HepG2 (cell line): ENCODE results near the gene DOCK4. TPM values are rescaled to one million over a fixed set of nuclear protein-coding genes. Genes with fewer than 3 reads are reported as not detected.

Source experiments
- ATF5 ChIP-seq: sonication (generic); formaldehyde crosslinking; IDR thresholded peaks from 2 replicates; pipeline ENCODE4 v1.4.0; 2020; ENCODE audit warnings: mild to moderate bottlenecking, low read depth, missing genetic modification reagents
- CHCHD3 ChIP-seq: sonication (generic); formaldehyde crosslinking; IDR thresholded peaks from 2 replicates; pipeline ENCODE4 v1.8.0; 2022; ENCODE audit warnings: mild to moderate bottlenecking, missing genetic modification reagents, moderate library complexity
- CTCF ChIP-seq: sonication (generic); formaldehyde crosslinking; IDR thresholded peaks from 2 replicates; pipeline ENCODE4 v1.5.0; 2020; ENCODE audit warnings: mild to moderate bottlenecking, missing genetic modification reagents, moderate library complexity
- EZH2 ChIP-seq: conservative IDR thresholded peaks from 2 replicates; pipeline ENCODE4 v1.6.1; 2012; ENCODE audit warnings: mild to moderate bottlenecking, low read depth, low read length, moderate library complexity
- FOXK1 ChIP-seq: sonication (generic); formaldehyde crosslinking; IDR thresholded peaks from 2 replicates; pipeline ENCODE4 v1.4.0; 2020; ENCODE audit warnings: low read depth, missing genetic modification reagents, borderline replicate concordance
- HIC2 ChIP-seq: sonication (generic); formaldehyde crosslinking; IDR thresholded peaks from 2 replicates; pipeline ENCODE4 v1.9.0; 2022; ENCODE audit warnings: low read depth, missing genetic modification reagents
- HNRNPL ChIP-seq: fragments of 200-400 bp; formaldehyde crosslinking; IDR thresholded peaks from 2 replicates; pipeline ENCODE4 v1.6.1; 2017; ENCODE audit warnings: mild to moderate bottlenecking, low read depth, low read length
- MAZ ChIP-seq, 2 experiments: sonication (generic) in 1 of 2; formaldehyde crosslinking in 1 of 2; IDR thresholded peaks; 2 replicates each; pipeline versions ENCODE4 v1.5.0 to v1.6.1; 2012 to 2020; ENCODE audit warnings: low read depth in 2 of 2, mild to moderate bottlenecking in 2 of 2, borderline replicate concordance in 1 of 2, improper control_type of control experiment in 1 of 2, low read length in 1 of 2, missing genetic modification reagents in 1 of 2, moderate library complexity in 1 of 2
- MTF1 ChIP-seq: sonication (generic); formaldehyde crosslinking; IDR thresholded peaks from 2 replicates; pipeline ENCODE4 v1.5.0; 2020; ENCODE audit warnings: missing genetic modification reagents
- NFATC3 ChIP-seq: sonication (generic); formaldehyde crosslinking; IDR thresholded peaks from 2 replicates; pipeline ENCODE4 v1.5.1; 2020; ENCODE audit warnings: mild to moderate bottlenecking, missing genetic modification reagents
- RORA ChIP-seq: sonication (generic); formaldehyde crosslinking; IDR thresholded peaks from 2 replicates; pipeline ENCODE4 v1.5.0; 2020; ENCODE audit warnings: mild to moderate bottlenecking, missing genetic modification reagents, moderate library complexity
- STAG1 ChIP-seq: sonication (generic); formaldehyde crosslinking; IDR thresholded peaks from 2 replicates; pipeline ENCODE4 v1.4.0; 2020; ENCODE audit warnings: missing genetic modification reagents
- TP53 ChIP-seq: sonication (generic); formaldehyde crosslinking; conservative IDR thresholded peaks from 2 replicates; pipeline ENCODE4 v1.4.0; 2020; ENCODE audit warnings: missing genetic modification reagents
- ZBTB49 ChIP-seq: sonication (generic); formaldehyde crosslinking; IDR thresholded peaks from 2 replicates; pipeline ENCODE4 v1.4.0; 2020; ENCODE audit warnings: missing genetic modification reagents, borderline replicate concordance
- ZFP36L1 ChIP-seq: sonication (generic); formaldehyde crosslinking; IDR thresholded peaks from 2 replicates; pipeline ENCODE4 v1.8.0; 2022; ENCODE audit warnings: mild to moderate bottlenecking, missing genetic modification reagents, moderate library complexity
- ZHX1 ChIP-seq: sonication (generic); formaldehyde crosslinking; IDR thresholded peaks from 2 replicates; pipeline ENCODE4 v1.8.1; 2022; ENCODE audit warnings: low read depth, mild to moderate bottlenecking, missing genetic modification reagents
- ZNF17 ChIP-seq: sonication (generic); formaldehyde crosslinking; IDR thresholded peaks from 2 replicates; pipeline ENCODE4 v1.5.0; 2020; ENCODE audit warnings: mild to moderate bottlenecking, missing genetic modification reagents
- ZNF569 ChIP-seq: sonication (generic); formaldehyde crosslinking; IDR thresholded peaks from 2 replicates; pipeline ENCODE4 v1.5.0; 2020; ENCODE audit warnings: mild to moderate bottlenecking, missing genetic modification reagents, moderate library complexity, borderline replicate concordance
- polyA plus RNA-seq, 8 experiments: library from polyadenylated mRNA; depleted of rRNA in 3 of 8; stranded (reverse) in 7 of 8; unstranded in 1 of 8; fragments of >200 nt; fragmentation: Illumina TruSeq in 4 of 8; extraction: Trizol in 4 of 8; gene quantifications; 2 replicates each; pipeline versions ENCODE4 v1.2.1 to v1.2.3, GENCODE V29; 2011 to 2016; ENCODE audit warnings: low read depth in 4 of 8, missing spikeins in 1 of 8, mixed read lengths in 1 of 8; ENCODE audit not compliant: insufficient read depth in 1 of 8
- total RNA-seq, 5 experiments: library from RNA; depleted of rRNA; stranded (reverse); fragments of >200 nt; fragmentation: Illumina TruSeq; extraction: Trizol; gene quantifications; 2 replicates each; pipeline ENCODE4 v1.2.3, GENCODE V29; 2016; ENCODE audit warnings: low read depth in 1 of 5

The DOCK4 gene
- total and polyA plus RNA-seq, 2 of the 13 experiments (the other 11 are each of a cell fraction or from before 2014, with no cell fraction given): 13.5 to 17.4 TPM

- TF ChIP-seq ZHX1 (CRISPR knock-in tag) (peak; percentile 79), ZFP36L1 (no peak), CHCHD3 (CRISPR knock-in tag) (no peak), RORA (CRISPR knock-in tag) (no peak), ATF5 (CRISPR knock-in tag) (no peak), ZNF569 (CRISPR knock-in tag) (no peak), STAG1 (CRISPR knock-in tag) (peak; percentile 19), TP53 (CRISPR knock-in tag) (no peak), ZNF17 (CRISPR knock-in tag) (no peak), CTCF (CRISPR knock-in tag) (no peak), MTF1 (no peak), EZH2 (no peak), FOXK1 (peak; percentile 38; the same call in 1 of the 2 replicates), HNRNPL (no peak), ZBTB49 (no peak), HIC2 (no peak), NFATC3 (CRISPR knock-in tag) (no peak), MAZ (IDR thresholded peaks at IDR 0.05; ENCODE audit: borderline replicate concordance, low read depth, low read length) (no peak), MAZ (CRISPR knock-in tag; IDR thresholded peaks at IDR 0.05; ENCODE audit: low read depth) (no peak)
These were observed 119.5 kb downstream of the DOCK4 start (continued) for GRCh38 chr7:112086496-112087254.
